K562 (cell line): Measurements from ENCODE around the gene SANBR. TPM values are rescaled to one million over a fixed set of nuclear protein-coding genes. Genes with fewer than 3 reads are reported as not detected.

Experiments
- ATF1 ChIP-seq, 2 experiments: fragments of 450-650 bp in 1 of 2; IDR thresholded peaks; 2 replicates each; pipeline ENCODE4 v1.6.1; 2016; ENCODE audit warnings: missing compliant biosample characterization in 1 of 2, missing genetic modification characterization in 1 of 2
- CAMTA2 ChIP-seq: fragments of 250-450 bp; sonication (Bioruptor Pico); conservative IDR thresholded peaks from 2 replicates; pipeline ENCODE4 v1.5.1; 2022
- GTF2F1 ChIP-seq: IDR thresholded peaks from 2 replicates; pipeline ENCODE4 v1.6.1; 2011; ENCODE audit warnings: low read depth, low read length, improper control_type of control experiment
- HNRNPH1 ChIP-seq: fragments of 200-400 bp; formaldehyde crosslinking; optimal IDR thresholded peaks from 2 replicates; pipeline ENCODE3; 2017; ENCODE audit warnings: low read depth, mild to moderate bottlenecking, low read length, moderate library complexity
- KAT7 ChIP-seq: sonication (generic); formaldehyde crosslinking; IDR thresholded peaks from 2 replicates; pipeline ENCODE4 v1.8.0; 2022; ENCODE audit warnings: missing genetic modification reagents, mild to moderate bottlenecking, borderline replicate concordance
- MAFF ChIP-seq: IDR thresholded peaks from 2 replicates; pipeline ENCODE4 v1.6.1; 2012; ENCODE audit warnings: low read length, improper control_type of control experiment
- PHF21A ChIP-seq: fragments of 450-650 bp; IDR thresholded peaks from 2 replicates; pipeline ENCODE4 v1.6.1; 2017; ENCODE audit warnings: low read depth, borderline replicate concordance
- RCOR1 ChIP-seq, 2 experiments: IDR thresholded peaks; 2 replicates each; pipeline ENCODE4 v1.6.1; 2012; ENCODE audit warnings: low read depth in 2 of 2, low read length in 2 of 2, borderline replicate concordance in 1 of 2, improper control_type of control experiment in 1 of 2
- SIN3B ChIP-seq: fragments of 450-650 bp; IDR thresholded peaks from 2 replicates; pipeline ENCODE4 v1.6.1; 2017; ENCODE audit warnings: low read depth, mild to moderate bottlenecking, moderate library complexity
- SMAD2 ChIP-seq: fragments of 150-350 bp; IDR thresholded peaks from 2 replicates; pipeline ENCODE4 v1.6.1; 2014; ENCODE audit warnings: low read depth, mild to moderate bottlenecking, low read length
- SMC3 ChIP-seq: conservative IDR thresholded peaks from 2 replicates; pipeline ENCODE4 v1.6.1; 2011; ENCODE audit warnings: low read depth, low read length, improper control_type of control experiment; ENCODE audit not compliant: insufficient read depth
- TAF9B ChIP-seq: fragments of 450-650 bp; IDR thresholded peaks from 2 replicates; pipeline ENCODE4 v1.6.1; 2018; ENCODE audit warnings: mild to moderate bottlenecking; ENCODE audit not compliant: partially characterized antibody
- U2AF2 ChIP-seq: fragments of 200-400 bp; formaldehyde crosslinking; optimal IDR thresholded peaks from 2 replicates; pipeline ENCODE3; 2017; ENCODE audit warnings: low read depth, mild to moderate bottlenecking, low read length
- ZBED1 ChIP-seq: IDR thresholded peaks from 2 replicates; pipeline ENCODE4 v1.6.1; 2014
- ZBTB26 ChIP-seq: fragments of 450-650 bp; formaldehyde crosslinking; IDR thresholded peaks from 2 replicates; pipeline ENCODE4 v1.4.0; 2022; ENCODE audit warnings: missing genetic modification characterization
- ZC3H11A ChIP-seq: IDR thresholded peaks from 2 replicates; pipeline ENCODE4 v1.6.1; 2012; ENCODE audit warnings: low read depth, low read length, improper control_type of control experiment
- ZNF511 ChIP-seq: sonication (generic); formaldehyde crosslinking; IDR thresholded peaks from 2 replicates; pipeline ENCODE4 v1.8.0; 2022; ENCODE audit warnings: mild to moderate bottlenecking, missing genetic modification reagents
- ZNF699 ChIP-seq: fragments of 250-450 bp; sonication (Bioruptor Pico); IDR thresholded peaks from 2 replicates; pipeline ENCODE4 v1.8.0; 2021; ENCODE audit warnings: mild to moderate bottlenecking, moderate library complexity; ENCODE audit not compliant: insufficient replicate concordance
- polyA plus RNA-seq, 8 experiments: library from polyadenylated mRNA; depleted of rRNA in 4 of 8; stranded (reverse) in 5 of 8; unstranded in 3 of 8; fragments of >200 nt; fragmentation: Nextera tagmentation in 2 of 8; fragmentation: Illumina TruSeq in 1 of 8; extraction: Ambion mirVana in 2 of 8; extraction: Trizol in 1 of 8; gene quantifications; 2 replicates each; pipeline versions ENCODE4 v1.2.1 to v1.2.3, GENCODE V29; 2011 to 2014; ENCODE audit warnings: inconsistent platforms in 1 of 8, missing spikeins in 1 of 8
- total RNA-seq, 7 experiments: library from RNA; depleted of rRNA in 6 of 7; stranded (reverse); fragments of >200 nt in 6 of 7; fragmentation: Illumina TruSeq in 2 of 7; extraction: Trizol in 2 of 7; gene quantifications; 2 replicates each; pipeline versions ENCODE4 v1.2.1 to v1.2.3, GENCODE V29; 2011 to 2021; ENCODE audit warnings: low replicate concordance in 1 of 7
- TF ChIP-seq, protein P1 (sequence below): fragments of 250-450 bp; sonication (Bioruptor Pico); IDR thresholded peaks from 2 replicates; pipeline ENCODE4 v1.5.0; 2021; ENCODE audit warnings: mild to moderate bottlenecking, moderate library complexity
- TF ChIP-seq, protein P2 (sequence below): fragments of 250-450 bp; sonication (Bioruptor Pico); IDR thresholded peaks from 2 replicates; pipeline ENCODE4 v1.8.0; 2021; ENCODE audit warnings: mild to moderate bottlenecking, moderate library complexity
- TF ChIP-seq, protein P3 (sequence below): fragments of 450-650 bp; formaldehyde crosslinking; IDR thresholded peaks from 2 replicates; pipeline ENCODE4 v1.4.0; 2020; ENCODE audit warnings: mild to moderate bottlenecking, moderate library complexity

SANBR gene
- total and polyA plus RNA-seq, 9 of the 15 experiments (the other 6 are each of a cell fraction or from before 2014, with no cell fraction given), result 1.5 to 7.7 (median 6.2) TPM

GRCh38 chr2:61017003-61017555 lies 48.6 kb upstream of the SANBR start (continued):
- TF ChIP-seq, protein P1, sequence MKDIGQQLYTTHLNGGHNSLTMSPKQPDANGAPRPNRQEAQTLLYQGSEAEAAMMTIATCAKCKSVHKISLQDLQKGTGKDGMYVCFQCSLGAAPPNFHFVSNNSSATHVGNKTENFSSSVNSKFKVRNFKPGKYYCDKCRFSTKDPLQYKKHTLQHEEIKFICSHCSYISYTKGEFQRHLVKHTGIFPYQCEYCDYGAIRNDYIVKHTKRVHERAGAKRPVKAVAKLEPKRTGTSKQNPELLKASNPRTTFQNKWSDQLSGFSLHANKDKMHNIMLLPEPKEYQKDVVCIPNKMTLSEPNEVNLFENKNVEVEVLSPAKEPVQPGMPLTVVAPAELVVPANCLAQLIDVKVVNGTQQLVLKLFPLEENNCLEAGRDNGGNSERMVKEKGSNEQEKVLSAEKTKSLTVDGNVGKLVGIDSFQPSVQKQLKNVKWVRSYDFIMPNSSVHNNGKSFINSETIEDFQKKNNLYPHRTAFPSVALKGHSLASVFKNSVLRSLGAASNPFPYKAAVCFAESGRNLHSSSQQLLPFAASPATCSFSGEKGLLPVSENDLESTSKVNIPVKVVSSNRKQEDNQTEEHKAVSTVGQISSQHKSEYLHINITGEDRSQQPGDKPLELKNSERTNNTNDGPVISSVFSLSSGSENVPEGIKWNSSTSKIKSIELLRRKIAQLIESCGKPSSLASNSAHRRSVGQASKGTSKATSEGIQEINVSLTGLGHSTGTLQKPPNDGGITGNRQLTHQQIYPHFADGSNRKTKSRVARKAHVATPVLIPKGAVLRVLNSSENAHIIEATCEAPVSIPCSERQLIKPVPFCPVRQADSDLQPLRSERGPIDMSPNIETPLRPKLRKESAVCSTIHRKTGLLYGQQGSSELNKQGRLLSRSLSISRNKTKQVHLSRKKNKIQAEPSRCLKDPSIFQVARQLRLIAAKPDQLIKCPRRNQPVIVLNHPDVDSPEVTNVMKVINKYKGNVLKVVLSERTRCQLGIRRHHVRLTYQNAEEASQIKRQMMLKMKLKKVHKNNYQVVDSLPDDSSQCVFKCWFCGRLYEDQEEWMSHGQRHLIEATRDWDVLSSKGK (CRISPR knock-in tag), result no peak
- TF ChIP-seq SIN3B (peak; percentile 96), GTF2F1 (no peak; the same call in 1 of the 2 replicates), CAMTA2 (no peak), ZNF699 (CRISPR knock-in tag) (no peak), KAT7 (0 out of 2 replicates have a peak, but pooled peaks have one; percentile 6), ZC3H11A (0 out of 2 replicates have a peak, but pooled peaks have one; percentile 44), U2AF2 (no peak), ZBED1 (0 out of 2 replicates have a peak, but pooled peaks have one; percentile 36), MAFF (0 out of 2 replicates have a peak, but pooled peaks have one; percentile 13), RCOR1 (IDR thresholded peaks at IDR 0.05; ENCODE audit: borderline replicate concordance in 1 of 2, low read depth in 2 of 2, low read length in 2 of 2) (no peak), ZNF511 (peak; percentile 39; the same call in 1 of the 2 replicates), SMAD2 (no peak), ZBTB26 (no peak), HNRNPH1 (no peak), ATF1 (CRISPR knock-in tag; IDR thresholded peaks at IDR 0.05) (no peak), ATF1 (tag; IDR thresholded peaks at IDR 0.05) (peak; percentile 88), PHF21A (peak; percentile 80; the same call in 1 of the 2 replicates), SMC3 (no peak), TAF9B (peak; percentile 74)
- TF ChIP-seq, protein P2, sequence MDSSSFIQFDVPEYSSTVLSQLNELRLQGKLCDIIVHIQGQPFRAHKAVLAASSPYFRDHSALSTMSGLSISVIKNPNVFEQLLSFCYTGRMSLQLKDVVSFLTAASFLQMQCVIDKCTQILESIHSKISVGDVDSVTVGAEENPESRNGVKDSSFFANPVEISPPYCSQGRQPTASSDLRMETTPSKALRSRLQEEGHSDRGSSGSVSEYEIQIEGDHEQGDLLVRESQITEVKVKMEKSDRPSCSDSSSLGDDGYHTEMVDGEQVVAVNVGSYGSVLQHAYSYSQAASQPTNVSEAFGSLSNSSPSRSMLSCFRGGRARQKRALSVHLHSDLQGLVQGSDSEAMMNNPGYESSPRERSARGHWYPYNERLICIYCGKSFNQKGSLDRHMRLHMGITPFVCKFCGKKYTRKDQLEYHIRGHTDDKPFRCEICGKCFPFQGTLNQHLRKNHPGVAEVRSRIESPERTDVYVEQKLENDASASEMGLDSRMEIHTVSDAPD (CRISPR knock-in tag), result no peak
- TF ChIP-seq, protein P3, sequence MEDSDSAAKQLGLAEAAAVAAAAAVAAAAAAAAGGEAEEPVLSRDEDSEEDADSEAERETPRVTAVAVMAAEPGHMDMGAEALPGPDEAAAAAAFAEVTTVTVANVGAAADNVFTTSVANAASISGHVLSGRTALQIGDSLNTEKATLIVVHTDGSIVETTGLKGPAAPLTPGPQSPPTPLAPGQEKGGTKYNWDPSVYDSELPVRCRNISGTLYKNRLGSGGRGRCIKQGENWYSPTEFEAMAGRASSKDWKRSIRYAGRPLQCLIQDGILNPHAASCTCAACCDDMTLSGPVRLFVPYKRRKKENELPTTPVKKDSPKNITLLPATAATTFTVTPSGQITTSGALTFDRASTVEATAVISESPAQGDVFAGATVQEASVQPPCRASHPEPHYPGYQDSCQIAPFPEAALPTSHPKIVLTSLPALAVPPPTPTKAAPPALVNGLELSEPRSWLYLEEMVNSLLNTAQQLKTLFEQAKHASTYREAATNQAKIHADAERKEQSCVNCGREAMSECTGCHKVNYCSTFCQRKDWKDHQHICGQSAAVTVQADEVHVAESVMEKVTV (CRISPR knock-in tag), result no peak
